ENCODE results near the gene PITPNB. TPM values are rescaled to one million over a fixed set of nuclear protein-coding genes. Genes with fewer than 3 reads are reported as not detected.

Gene PITPNB
- total and polyA plus RNA-seq, 2 experiments from 2014 or later = 50.9 to 56.0 TPM

- no peak for DNase-seq (ENCODE audit: low spot score)
- Histone ChIP-seq H3K4me2 (no peak overlapping the region), H3K27me3 (ENCODE audit: insufficient read depth) (no peaks in the 10 kb centered on the region), H3K27ac (ENCODE audit: low read depth) (peak overlapping the region; percentile 7; the same call in 1 of the 2 replicates), H3K4me1 (ENCODE audit: insufficient read depth) (peaks cover 46% of the 10 kb centered on the region), H3K9me2 (ENCODE audit: insufficient read depth) (no peaks in the 10 kb centered on the region), H3K4me3 (no peak overlapping the region), H3F3A (replicated peaks; ENCODE audit: low read depth) (no peaks in the 10 kb centered on the region), H4K20me1 (replicated peaks; ENCODE audit: insufficient read depth) (peaks cover 16% of the 10 kb centered on the region), H3K79me2 (replicated peaks; ENCODE audit: insufficient read depth) (peaks cover 21% of the 10 kb centered on the region), H2AFZ (no peak overlapping the region), H3K36me3 (ENCODE audit: insufficient read depth) (no peaks in the 10 kb centered on the region)
- Mint-ChIP-seq H3K27ac (peak overlapping the region; percentile 72), H3K36me3 (ENCODE audit: low read depth) (peaks cover 5% of the 10 kb centered on the region; the same call in 1 of the 3 replicates), H3K9me3 (no peaks in the 10 kb centered on the region), H3K27me3 (ENCODE audit: insufficient read depth, low read depth, poor library complexity) (peaks cover 7% of the 10 kb centered on the region), H3K4me3 (no peak overlapping the region), H3K4me1 (peaks cover 70% of the 10 kb centered on the region)
- ATAC-seq = no peak
- TF ChIP-seq ZNF331 (CRISPR knock-in tag; IDR thresholded peaks at IDR 0.05; ENCODE audit: low read depth) = no peak
- TF ChIP-seq ETS1 (IDR thresholded peaks at IDR 0.05) = no peak
- TF ChIP-seq EZH2phosphoT487 (IDR thresholded peaks at IDR 0.05; ENCODE audit: unreplicated experiment) = no peak
- no peak for TF ChIP-seq REST (IDR thresholded peaks at IDR 0.05; ENCODE audit: unreplicated experiment)
- no peak for TF ChIP-seq ZNF462 (CRISPR knock-in tag; IDR thresholded peaks at IDR 0.05)
- TF ChIP-seq POLR2AphosphoS5 (IDR thresholded peaks at IDR 0.05; ENCODE audit: low read depth) = no peak
- no peak for TF ChIP-seq ZNF114 (CRISPR knock-in tag; IDR thresholded peaks at IDR 0.05)
These were observed 36.4 kb downstream of the PITPNB start for GRCh38 chr22:27882507-27883290.
